Astrocyte of the cerebellum (primary cell): ENCODE results near the gene CRABP2.

Source experiments
- DNase-seq: peaks from one replicate; pipeline ENCODE4 v3.0.0-alpha.2; 2011; ENCODE audit warnings: low read depth
- H3K4me3 ChIP-seq: 2 replicates; pipeline ENCODE4 v1.5.1; 2011; ENCODE audit warnings: mild to moderate bottlenecking, low read depth, low read length, moderate library complexity
- in situ Hi-C: cut with HindIII; loops from 2 replicates; pipeline ENCODE4 v1.10.0; 2017; ENCODE audit warnings: low sequenced_read_pairs
- TF ChIP-seq, protein P1 (sequence below): IDR thresholded peaks from 2 replicates; pipeline ENCODE4 v1.5.1; 2012; ENCODE audit warnings: low read length, low read depth, moderate library complexity, mild to moderate bottlenecking; ENCODE audit errors: missing control alignments

The CRABP2 gene

DNA sequence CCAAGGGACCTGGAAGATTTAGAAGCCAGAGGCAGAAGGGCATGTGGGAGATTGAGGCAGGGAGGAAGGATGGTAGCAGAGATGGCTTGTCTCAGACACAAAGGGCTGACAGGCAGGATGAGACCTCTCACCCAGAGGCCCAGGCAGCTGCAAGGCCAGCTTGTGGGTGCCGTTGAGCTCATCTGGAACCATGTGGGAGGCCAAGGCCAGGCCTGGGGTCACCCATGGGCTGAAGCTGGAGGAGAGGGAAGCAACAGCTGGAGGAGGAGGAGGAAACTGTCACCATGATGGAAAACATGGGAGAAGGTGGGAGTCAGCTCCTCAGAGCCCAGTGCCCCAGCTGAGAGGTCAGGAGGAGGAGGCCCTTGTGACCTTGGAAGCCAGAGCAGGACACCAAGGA lies 6.4 kb downstream of the CRABP2 start:
- TF ChIP-seq, protein P1, sequence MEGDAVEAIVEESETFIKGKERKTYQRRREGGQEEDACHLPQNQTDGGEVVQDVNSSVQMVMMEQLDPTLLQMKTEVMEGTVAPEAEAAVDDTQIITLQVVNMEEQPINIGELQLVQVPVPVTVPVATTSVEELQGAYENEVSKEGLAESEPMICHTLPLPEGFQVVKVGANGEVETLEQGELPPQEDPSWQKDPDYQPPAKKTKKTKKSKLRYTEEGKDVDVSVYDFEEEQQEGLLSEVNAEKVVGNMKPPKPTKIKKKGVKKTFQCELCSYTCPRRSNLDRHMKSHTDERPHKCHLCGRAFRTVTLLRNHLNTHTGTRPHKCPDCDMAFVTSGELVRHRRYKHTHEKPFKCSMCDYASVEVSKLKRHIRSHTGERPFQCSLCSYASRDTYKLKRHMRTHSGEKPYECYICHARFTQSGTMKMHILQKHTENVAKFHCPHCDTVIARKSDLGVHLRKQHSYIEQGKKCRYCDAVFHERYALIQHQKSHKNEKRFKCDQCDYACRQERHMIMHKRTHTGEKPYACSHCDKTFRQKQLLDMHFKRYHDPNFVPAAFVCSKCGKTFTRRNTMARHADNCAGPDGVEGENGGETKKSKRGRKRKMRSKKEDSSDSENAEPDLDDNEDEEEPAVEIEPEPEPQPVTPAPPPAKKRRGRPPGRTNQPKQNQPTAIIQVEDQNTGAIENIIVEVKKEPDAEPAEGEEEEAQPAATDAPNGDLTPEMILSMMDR = no peak
- H3K4me3 ChIP-seq = no peak overlapping the region
- DNase-seq = no peak
- in situ Hi-C loops = no loop called here

DNA sequence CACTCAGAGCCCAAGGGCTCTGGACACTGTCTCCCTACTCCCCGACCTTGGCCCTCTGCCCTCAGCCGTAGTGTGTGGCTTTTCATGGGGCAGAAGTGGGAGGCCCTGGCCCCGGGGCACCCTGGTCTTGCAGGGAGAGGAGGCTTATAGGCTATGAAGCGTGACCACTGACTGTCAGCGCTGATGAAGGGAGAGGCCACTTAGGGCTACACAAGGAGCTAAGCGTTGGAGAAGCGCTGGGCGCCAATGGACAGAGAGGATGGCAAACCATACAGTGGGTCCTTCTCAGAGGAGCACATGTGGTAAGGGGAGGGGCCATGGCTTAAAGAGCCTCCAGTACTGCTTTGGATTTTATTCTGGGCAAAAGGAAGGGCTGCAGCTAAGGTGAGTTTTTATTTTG lies 7.9 kb downstream of the CRABP2 start:
- TF ChIP-seq, protein P1 = no peak
- H3K4me3 ChIP-seq = no peak overlapping the region
- in situ Hi-C loops = no loop called here
- no peak for DNase-seq

DNA sequence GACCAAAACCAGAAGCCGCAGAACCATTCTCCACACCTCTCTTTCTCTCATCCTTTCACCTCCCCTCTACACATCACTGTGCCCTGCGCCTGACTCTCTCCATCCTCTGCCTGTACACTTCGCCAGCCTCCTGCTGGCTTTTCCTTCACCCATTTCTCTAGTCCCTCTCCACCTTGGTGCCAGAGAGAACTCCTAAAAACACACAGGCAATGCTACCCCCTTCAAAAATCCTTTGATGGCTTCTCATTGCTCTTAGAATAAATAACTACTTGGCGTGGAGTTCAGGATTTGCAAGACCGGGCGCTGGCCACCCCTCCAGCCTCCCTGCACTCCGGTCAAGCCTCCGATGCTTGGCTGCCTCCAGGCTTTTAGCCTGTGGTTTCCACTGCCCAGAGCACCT lies 8.6 kb downstream of the CRABP2 start:
- no peak for DNase-seq
- in situ Hi-C loops = no loop called here
- TF ChIP-seq, protein P1 = no peak
- H3K4me3 ChIP-seq = no peak overlapping the region

DNA sequence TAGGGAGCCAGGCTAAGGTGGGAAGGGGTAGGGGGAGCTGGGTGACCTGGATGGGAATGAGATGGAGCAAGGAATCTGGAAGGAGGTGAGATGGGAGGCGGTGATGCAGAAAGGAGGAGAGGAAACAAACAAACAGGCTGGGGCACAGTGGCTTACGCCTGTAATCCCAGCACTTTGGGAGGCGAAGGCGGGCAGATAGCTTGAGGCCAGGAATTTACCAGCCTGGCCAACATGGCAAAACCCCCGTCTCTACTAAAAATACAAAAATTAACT lies 10.8 kb downstream of the CRABP2 start:
- in situ Hi-C loops = no loop called here
- TF ChIP-seq, protein P1 = no peak
- no peak overlapping the region for H3K4me3 ChIP-seq
- no peak for DNase-seq

DNA sequence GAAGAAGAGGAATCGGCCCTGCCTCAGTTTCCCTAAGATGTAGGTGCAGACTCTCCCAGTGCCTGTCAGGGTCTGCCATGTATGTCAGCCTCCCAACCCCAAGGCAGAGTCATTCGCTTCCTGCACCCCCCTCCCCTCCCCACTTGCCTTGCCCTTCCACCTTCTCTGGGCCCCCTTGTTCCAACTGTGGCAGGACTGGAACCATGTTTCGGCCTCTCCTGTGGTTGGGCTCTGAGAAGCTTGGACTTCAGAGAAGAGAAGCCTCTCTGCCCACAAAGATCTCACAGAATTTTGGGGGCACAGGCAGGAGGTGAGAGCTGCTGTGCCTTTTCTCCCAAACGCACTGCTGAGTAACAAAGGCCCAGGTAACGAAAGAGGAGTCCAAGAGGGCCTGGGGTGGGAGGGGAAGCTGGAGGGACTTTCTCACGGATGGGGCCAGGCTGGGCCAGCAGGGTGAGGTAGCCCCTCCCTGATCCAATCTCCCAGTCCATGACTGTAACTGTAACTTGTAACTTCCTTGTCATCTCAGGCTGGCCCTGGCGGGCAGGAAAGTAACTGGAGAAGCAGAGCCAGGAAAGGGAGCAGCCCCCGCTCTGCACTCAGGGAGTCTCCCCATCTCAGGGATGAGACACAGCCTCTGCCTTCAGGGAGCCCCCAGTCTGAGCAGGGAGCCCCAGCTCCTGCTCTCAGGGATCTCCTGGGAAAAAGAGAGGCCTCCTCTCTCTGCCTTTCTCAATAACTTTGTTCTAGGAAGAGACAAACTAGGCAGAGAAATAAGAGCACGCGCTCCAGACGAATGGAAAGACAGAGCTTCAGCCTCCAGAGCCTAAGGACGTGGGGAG lies 11.3 kb downstream of the CRABP2 start:
- TF ChIP-seq, protein P1 = no peak
- H3K4me3 ChIP-seq = no peak overlapping the region
- no peak for DNase-seq
- in situ Hi-C loops = no loop called here

DNA sequence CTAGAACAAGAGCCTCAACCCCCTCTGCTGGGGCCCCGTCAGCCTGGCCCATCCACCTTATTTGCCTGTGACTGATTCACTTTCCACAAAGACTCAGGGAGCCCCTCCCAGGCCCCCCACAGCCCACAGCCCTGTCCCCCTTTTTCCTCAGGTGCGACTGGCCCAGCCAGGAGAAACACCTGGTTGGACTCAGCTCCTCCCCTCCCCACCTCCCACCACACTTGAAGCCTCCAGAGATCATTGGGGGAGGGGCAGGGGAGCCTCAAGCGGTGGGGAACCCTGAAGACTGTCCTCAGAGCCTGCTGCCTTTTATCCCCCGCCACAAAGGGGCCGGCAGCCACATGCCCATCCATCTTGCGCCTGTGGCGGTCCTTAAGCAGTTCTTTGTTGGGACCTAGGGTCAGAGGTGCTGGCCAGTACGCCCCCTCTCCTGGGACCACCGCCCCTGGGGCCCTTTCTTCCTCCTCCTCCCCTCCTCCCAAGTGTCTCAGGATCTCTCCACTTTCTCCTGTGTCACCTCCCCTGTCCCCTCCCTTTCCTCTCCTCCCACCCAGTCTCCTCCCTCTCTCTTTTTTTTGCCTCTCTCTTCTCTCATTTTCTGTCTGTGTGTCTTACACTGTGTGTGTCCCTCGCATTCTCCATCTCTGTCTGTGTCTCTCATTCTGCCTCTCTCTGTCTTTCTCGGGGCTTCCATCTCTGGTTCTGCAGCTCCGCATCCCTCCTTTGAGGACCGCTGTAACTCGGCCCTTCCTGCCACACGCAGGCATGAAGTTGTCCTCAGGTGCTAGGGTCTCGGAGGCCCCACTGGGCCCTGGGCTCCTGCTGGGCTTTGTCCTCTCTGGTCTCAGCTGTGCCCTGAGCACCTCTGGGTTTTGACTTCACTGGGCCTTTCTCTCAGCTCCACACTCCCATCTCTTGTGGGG lies 12.2 kb downstream of the CRABP2 start:
- H3K4me3 ChIP-seq = no peak overlapping the region
- in situ Hi-C loops = no loop called here
- TF ChIP-seq, protein P1 = no peak
- no peak for DNase-seq
